DOHH2 (cell line): ENCODE measurements around the gene SAMD9L.

ENCODE experiments used
- H3F3A ChIP-seq: fragments of 200-600 bp; sonication (generic), shearing (Covaris generic); 2 replicates; pipeline ENCODE4 v1.6.0; 2016; ENCODE audit warnings: antibody characterized with exemption, mild to moderate bottlenecking; ENCODE audit not compliant: control insufficient read depth, insufficient read depth
- H3K27ac ChIP-seq: fragments of 200-600 bp; sonication (generic); 2 replicates; pipeline ENCODE4 v1.5.1; 2014; ENCODE audit warnings: low read depth, mild to moderate bottlenecking, low read length, moderate library complexity
- H3K27me3 ChIP-seq: fragments of 200-600 bp; sonication (generic); 2 replicates; pipeline ENCODE4 v1.6.1; 2014; ENCODE audit warnings: mild to moderate bottlenecking, low read length, mixed read lengths; ENCODE audit not compliant: control insufficient read depth
- H3K36me3 ChIP-seq: fragments of 200-600 bp; sonication (generic); 2 replicates; pipeline ENCODE4 v1.6.1; 2014; ENCODE audit warnings: mild to moderate bottlenecking, low read length, moderate library complexity, mixed read lengths; ENCODE audit not compliant: control insufficient read depth
- H3K4me1 ChIP-seq: fragments of 200-600 bp; sonication (generic); 2 replicates; pipeline ENCODE4 v1.6.1; 2014; ENCODE audit warnings: mild to moderate bottlenecking, low read length, mixed read lengths; ENCODE audit not compliant: control insufficient read depth
- H3K4me2 ChIP-seq: fragments of 200-600 bp; sonication (generic); 2 replicates; pipeline ENCODE4 v1.6.0; 2014; ENCODE audit warnings: mild to moderate bottlenecking, low read length, moderate library complexity
- H3K4me3 ChIP-seq: fragments of 200-600 bp; sonication (generic); 2 replicates; pipeline ENCODE4 v1.5.1; 2014; ENCODE audit warnings: mild to moderate bottlenecking, low read length, mixed read lengths
- H3K79me2 ChIP-seq: fragments of 200-600 bp; sonication (generic); 2 replicates; pipeline ENCODE4 v1.6.1; 2014; ENCODE audit warnings: mild to moderate bottlenecking, low read length, mixed read lengths; ENCODE audit not compliant: control insufficient read depth
- H3K9me2 ChIP-seq: fragments of 200-600 bp; sonication (generic); replicated peaks from 2 replicates; pipeline ENCODE4 v1.6.1; 2014; ENCODE audit warnings: mild to moderate bottlenecking, low read length, mixed read lengths; ENCODE audit not compliant: control insufficient read depth
- H3K9me3 ChIP-seq: fragments of 200-600 bp; sonication (generic); 2 replicates; pipeline ENCODE4 v1.6.1; 2014; ENCODE audit warnings: antibody characterized with exemption, low read length, mixed read lengths; ENCODE audit not compliant: control insufficient read depth, insufficient read depth
- H4K20me1 ChIP-seq: fragments of 200-600 bp; sonication (generic); 2 replicates; pipeline ENCODE4 v1.6.0; 2014; ENCODE audit warnings: low read depth, mild to moderate bottlenecking, antibody characterized with exemption, low read length, moderate library complexity; ENCODE audit not compliant: control insufficient read depth, insufficient read depth
- EZH2phosphoT487 ChIP-seq: fragments of 200-600 bp; sonication (generic); IDR thresholded peaks from 2 replicates; pipeline ENCODE4 v1.6.1; 2017; ENCODE audit warnings: borderline replicate concordance, mild to moderate bottlenecking, antibody characterized with exemption, low read length, moderate library complexity, mixed read lengths
- TF ChIP-seq, protein P1 (sequence below): fragments of 200-600 bp; sonication (generic); IDR thresholded peaks from one replicate; pipeline ENCODE4 v1.5.1; 2014; ENCODE audit warnings: antibody characterized with exemption, mild to moderate bottlenecking, low read depth, low read length; ENCODE audit not compliant: poor library complexity, severe bottlenecking

SAMD9L gene

DNA sequence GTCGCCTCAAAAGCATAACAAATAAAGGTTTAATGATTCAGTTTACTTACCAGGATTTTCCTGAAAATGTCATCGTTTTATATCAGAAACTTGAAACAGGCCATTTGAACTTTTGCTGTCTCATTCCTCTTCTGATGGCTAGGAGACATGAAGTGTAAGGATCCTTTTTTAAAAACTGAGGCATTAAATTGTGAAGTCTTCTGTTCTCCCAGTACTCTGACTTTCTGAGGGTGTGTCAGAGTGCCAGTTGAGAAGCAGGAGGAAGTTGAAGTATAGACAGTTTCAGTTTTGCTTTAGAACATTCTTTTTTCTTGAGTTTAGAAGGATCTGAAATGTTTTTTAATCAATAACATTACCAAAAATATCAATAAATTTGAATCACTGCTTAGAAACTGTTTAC is at the start of gene SAMD9L:
TSS of gene SAMD9L (minus strand) at position 242 of the 400 bp plus-strand sequence. CDS start 12,414 bp downstream, outside the sequence.
- H3K36me3 ChIP-seq, result no peaks in the 10 kb centered on the region
- no peaks in the 10 kb centered on the region for H4K20me1 ChIP-seq
- no peaks in the 10 kb centered on the region for H3K4me1 ChIP-seq
- no peak within 1 kb of the TSS for H3K27ac ChIP-seq
- TF ChIP-seq EZH2phosphoT487, result no peak
- TF ChIP-seq, protein P1, sequence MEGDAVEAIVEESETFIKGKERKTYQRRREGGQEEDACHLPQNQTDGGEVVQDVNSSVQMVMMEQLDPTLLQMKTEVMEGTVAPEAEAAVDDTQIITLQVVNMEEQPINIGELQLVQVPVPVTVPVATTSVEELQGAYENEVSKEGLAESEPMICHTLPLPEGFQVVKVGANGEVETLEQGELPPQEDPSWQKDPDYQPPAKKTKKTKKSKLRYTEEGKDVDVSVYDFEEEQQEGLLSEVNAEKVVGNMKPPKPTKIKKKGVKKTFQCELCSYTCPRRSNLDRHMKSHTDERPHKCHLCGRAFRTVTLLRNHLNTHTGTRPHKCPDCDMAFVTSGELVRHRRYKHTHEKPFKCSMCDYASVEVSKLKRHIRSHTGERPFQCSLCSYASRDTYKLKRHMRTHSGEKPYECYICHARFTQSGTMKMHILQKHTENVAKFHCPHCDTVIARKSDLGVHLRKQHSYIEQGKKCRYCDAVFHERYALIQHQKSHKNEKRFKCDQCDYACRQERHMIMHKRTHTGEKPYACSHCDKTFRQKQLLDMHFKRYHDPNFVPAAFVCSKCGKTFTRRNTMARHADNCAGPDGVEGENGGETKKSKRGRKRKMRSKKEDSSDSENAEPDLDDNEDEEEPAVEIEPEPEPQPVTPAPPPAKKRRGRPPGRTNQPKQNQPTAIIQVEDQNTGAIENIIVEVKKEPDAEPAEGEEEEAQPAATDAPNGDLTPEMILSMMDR, result no peak
- no peaks in the 10 kb centered on the region for H3F3A ChIP-seq
- H3K79me2 ChIP-seq, result no peaks in the 10 kb centered on the region
- no peak within 1 kb of the TSS for H3K4me2 ChIP-seq
- no peaks in the 10 kb centered on the region for H3K27me3 ChIP-seq
- no peaks in the 10 kb centered on the region for H3K9me2 ChIP-seq
- H3K4me3 ChIP-seq, result no peak within 1 kb of the TSS
- H3K9me3 ChIP-seq, result no peaks in the 10 kb centered on the region

DNA sequence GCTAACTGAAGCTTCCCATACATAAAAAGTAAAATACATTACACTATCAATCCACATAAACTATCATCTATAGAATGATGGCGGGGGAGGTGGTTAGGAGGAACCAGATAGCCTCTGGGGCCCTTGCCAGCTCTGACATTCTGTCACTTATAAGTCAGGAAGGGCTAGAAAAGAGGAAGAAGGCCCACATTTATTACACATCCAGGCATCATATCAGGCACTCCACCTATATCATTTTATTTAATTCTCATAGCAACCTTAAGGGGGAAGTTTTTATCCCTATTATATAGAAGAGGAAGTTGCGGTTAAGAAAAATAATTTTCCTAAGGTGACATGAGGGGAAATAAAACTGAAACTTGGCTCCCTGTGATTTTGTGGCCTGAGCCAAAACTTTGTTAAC is 48.2 kb upstream of the SAMD9L start:
- Histone ChIP-seq H3K27ac (no peak overlapping the region), H3K27me3 (peaks cover 18% of the 10 kb centered on the region), H3K36me3 (no peaks in the 10 kb centered on the region), H3K4me1 (peaks cover 8% of the 10 kb centered on the region), H3K4me2 (peak overlapping the region; percentile 18; the same call in 1 of the 2 replicates), H3K9me3 (no peaks in the 10 kb centered on the region), H3K9me2 (no peaks in the 10 kb centered on the region), H3F3A (no peaks in the 10 kb centered on the region), H3K4me3 (no peak overlapping the region), H3K79me2 (no peaks in the 10 kb centered on the region), H4K20me1 (no peaks in the 10 kb centered on the region)
- TF ChIP-seq, protein P1, result no peak
- no peak for TF ChIP-seq EZH2phosphoT487

DNA sequence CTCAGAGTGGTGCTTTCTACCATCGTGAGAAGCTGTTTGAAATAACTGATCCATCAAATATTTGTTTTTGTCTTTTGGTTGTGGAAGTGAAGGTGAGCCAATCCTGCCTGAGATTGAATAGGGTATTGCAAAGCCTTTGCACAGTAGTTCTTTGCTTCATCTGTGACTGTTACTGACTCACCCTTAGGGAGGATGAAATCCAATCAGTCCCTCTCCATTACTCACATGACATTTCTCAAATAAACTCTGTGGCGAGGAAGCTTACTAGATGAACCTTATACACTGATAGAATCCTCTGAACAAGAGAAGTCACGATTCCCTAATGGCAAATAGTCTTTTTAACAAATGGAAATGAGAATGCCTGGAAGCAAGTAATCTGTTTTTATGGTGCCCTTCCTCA is 46.2 kb upstream of the SAMD9L start:
- H4K20me1 ChIP-seq, result no peaks in the 10 kb centered on the region
- H3K79me2 ChIP-seq, result no peaks in the 10 kb centered on the region
- H3K9me2 ChIP-seq, result no peaks in the 10 kb centered on the region
- peaks cover 8% of the 10 kb centered on the region for H3K4me1 ChIP-seq
- H3K27me3 ChIP-seq, result peaks cover 16% of the 10 kb centered on the region
- no peak overlapping the region for H3K4me2 ChIP-seq
- no peak overlapping the region for H3K27ac ChIP-seq
- TF ChIP-seq EZH2phosphoT487, result no peak
- TF ChIP-seq, protein P1, result no peak
- H3K4me3 ChIP-seq, result no peak overlapping the region
- H3K36me3 ChIP-seq, result no peaks in the 10 kb centered on the region
- H3K9me3 ChIP-seq, result no peaks in the 10 kb centered on the region
- no peaks in the 10 kb centered on the region for H3F3A ChIP-seq
